Sciatic nerve (tissue), 2 donors: Measurements from ENCODE around the gene ZWILCH. TPM values are rescaled to one million over a fixed set of nuclear protein-coding genes. Genes with fewer than 3 reads are reported as not detected.

Experiments used
- ATAC-seq: fragments of 200-7000 bp; cut with Tn5 transposase; one replicate; pipeline ENCODE4 v1.9.1; 2020; ENCODE audit warnings: mild to moderate bottlenecking, moderate library complexity
- DNase-seq: peaks from one replicate; pipeline ENCODE4 v3.0.0-alpha.2; 2020; ENCODE audit warnings: low spot score
- intact Hi-C: fragments of 100-400 bp; cut with DNase I; formaldehyde crosslinking; loops from one replicate; pipeline ENCODE4 v1.14.2; 2022
- microRNA-seq: library from miRNA; unstranded; fragments of <30 nt; microRNA quantifications from one replicate; pipeline ENCODE4 v1.2.0, GENCODE V29; 2020
- total RNA-seq: library from RNA; stranded (reverse); fragmentation: NEBNext Ultra II Directional; extraction: Animal tissue kit (Norgen Biotek cat#: 25700); gene quantifications from one replicate; pipeline ENCODE4 v1.2.1, GENCODE V29; 2021
- donor health status: DM: no; HTN: no; CAD: no.
- donor health status: DM: no; HTN: no; CAD: no.

The ZWILCH gene
- total RNA-seq, 1 donor from 2014 or later = 3.9 TPM

- ATAC-seq (no peak), DNase-seq (no peak)
- intact Hi-C loops = no loop called here
Observed at GRCh38 chr15:66594344-66594743, 89.2 kb downstream of the ZWILCH start.

GRCh38 chr15:66594836-66595235 lies 89.7 kb downstream of the ZWILCH start:
- no peak for ATAC-seq
- no peak for DNase-seq
- intact Hi-C loops = no loop called here

DNA sequence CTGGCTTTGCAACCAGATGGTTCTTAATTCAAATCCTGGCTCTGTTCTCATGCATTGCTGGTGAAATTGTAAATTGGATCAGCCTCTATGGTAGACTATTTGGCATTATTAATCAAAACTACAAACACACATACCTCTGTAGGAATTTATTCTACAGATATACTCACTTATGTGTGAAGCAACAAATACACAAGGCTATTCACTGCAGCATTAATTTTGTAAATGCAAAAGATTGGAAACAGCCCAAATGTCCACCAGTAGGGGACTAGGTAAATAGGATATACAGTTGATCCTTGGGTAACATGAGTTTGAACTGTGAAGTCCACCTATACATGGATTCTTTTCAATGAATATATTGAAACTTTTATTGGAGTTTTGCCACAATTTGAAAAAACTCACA lies 90.2 kb downstream of the ZWILCH start:
- DNase-seq (no peak), ATAC-seq (no peak)
- intact Hi-C loops = no loop called here

GRCh38 chr15:66595931-66596545 lies 90.9 kb downstream of the ZWILCH start:
- intact Hi-C loops = no loop called here
- ATAC-seq (no peak), DNase-seq (no peak)

DNA sequence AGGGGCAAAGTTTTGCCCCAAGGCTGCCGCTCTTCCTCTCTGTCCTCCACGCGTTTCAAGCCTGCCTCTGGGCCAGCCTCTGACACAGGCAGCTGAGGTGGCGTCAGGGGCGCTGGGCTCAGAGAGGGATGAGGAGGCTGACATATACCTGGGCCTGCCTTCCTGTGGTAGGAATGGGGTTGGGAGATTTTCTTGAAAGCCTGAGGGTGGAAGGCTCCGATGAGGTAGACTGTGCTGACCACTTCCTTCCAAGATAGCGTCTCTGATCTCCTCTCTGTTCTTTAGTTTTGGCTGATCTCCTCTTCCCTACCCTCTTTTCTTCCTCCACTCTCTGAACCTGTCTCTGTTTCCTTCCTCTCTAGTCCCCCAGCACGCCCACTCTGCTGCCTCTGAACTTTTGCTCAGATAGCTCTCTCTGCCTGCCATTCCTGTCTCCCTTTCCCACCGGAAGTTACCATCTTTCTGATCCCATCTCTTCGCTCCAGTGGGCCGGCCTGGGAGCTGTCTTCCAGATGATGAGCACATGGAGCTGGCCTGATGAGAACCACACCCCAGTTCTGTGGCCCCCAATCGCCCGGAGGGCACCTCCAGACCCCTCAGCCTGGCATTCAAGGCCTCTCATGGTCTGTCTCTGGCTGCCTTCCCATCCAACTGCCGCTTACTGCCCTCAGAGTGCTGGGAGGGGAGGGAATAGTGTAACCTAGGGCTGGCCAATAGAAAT lies 93.1 kb downstream of the ZWILCH start:
- no peak for DNase-seq
- intact Hi-C loops = no loop called here
- ATAC-seq = no peak

Small RNAs within 50 kb of the gene (microRNA-seq; reads per million reads assigned to microRNA genes)
- gene MIR4512 = not detected

Other genes with a start within 250 kb of the ZWILCH start
- gene DIS3L, start 211.8 kb upstream of the ZWILCH start, total RNA-seq = 43.4 TPM
- gene TIPIN, start 148.6 kb upstream of the ZWILCH start, total RNA-seq = 10.0 TPM
- gene MAP2K1, start 118.4 kb upstream of the ZWILCH start, total RNA-seq = 37.2 TPM
- gene SNAPC5, start 7.6 kb upstream of the ZWILCH start, total RNA-seq = 20.2 TPM
- 1,631 TPM for gene RPL4, start 471 bp upstream of the ZWILCH start, total RNA-seq
- gene LCTL, start 60.7 kb downstream of the ZWILCH start, total RNA-seq = 19.6 TPM
- gene SMAD6, start 196.9 kb downstream of the ZWILCH start, total RNA-seq = 62.4 TPM